Activated naive CD4-positive, alpha-beta T cell (primary cell): ENCODE measurements around the gene TCF19.

Experiments used
- DNase-seq, 4 experiments: peaks; one replicate each; lab custom pipeline; 2025; lab: John Stamatoyannopoulos, UW

Gene TCF19

DNA sequence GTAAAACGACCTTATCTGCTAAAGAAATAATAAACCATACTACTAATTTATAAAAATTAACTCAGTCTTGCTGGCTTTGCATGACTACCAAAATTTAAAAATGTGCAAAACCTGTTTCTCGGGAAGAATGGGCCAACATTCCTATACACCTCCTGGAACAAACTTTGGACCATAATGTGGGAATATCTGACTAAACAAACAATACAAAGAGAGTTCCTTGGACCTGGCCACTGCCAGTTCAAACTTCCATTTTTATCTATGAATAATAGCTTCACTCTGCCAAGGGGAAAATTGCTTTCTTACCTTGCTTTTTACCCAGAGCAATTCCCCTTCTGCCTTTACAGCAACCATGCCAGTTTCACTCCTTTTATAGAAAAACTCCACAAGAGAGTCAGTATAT lies 50.7 kb downstream of the TCF19 start:
- DNase-seq, result no peak

DNA sequence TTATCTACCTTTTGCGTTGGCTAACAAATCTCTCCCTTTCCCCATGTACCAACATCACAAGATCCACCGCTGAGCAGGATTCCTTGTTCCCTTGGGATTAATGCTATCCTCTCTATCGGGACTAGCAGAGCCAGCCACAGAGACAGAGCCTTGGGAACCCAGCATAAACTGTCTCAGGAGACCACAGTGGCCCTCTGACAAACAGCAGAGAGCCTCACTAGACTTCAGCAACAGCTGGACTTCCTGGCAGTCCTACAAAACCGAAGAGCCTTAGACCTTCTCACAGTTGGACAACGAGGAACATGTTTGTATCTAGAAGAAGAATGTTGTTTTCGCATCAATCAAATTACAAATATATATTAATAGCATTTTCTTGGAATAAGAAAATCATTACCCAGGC lies 51.7 kb downstream of the TCF19 start:
- DNase-seq, result no peak

DNA sequence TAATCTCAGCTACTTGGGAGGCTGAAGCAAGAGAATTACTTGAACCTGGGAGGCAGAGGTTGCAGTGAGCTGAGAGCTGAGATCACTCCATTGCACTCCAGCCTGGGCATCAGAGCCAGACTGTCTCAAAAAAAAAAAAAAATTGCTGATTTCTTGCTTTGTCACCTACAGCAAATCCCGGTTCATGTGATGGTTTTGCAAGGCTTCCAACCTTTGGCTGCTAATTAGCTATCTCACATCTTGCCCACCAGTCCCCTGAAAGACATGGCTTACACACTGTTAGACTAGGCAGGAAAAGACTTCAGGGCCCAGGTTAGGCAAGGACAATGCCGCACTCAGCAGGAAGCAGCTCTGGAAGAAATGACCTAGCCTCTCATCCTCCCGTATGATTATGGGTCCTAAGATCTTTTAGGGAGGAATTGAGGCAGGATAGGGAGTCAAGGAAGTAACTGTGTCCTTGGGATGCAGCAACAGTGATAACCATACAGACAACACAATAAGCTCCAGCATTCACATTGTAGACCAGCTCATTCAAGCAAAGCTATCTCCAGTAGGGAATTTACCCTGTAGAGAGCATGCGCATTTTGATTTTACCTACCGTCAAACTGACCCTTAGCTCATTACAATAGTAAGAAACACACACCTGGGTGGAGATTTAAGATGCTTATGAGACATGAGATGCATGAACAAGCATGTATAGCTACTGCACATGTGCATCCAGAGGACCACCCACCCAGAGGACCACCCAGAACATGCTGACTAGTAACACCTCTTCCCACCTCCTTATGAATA lies 52.5 kb downstream of the TCF19 start:
- no peak for DNase-seq
